ENCODE data around the gene ZSWIM9. TPM values are rescaled to one million over a fixed set of nuclear protein-coding genes. Genes with fewer than 3 reads are reported as not detected.
A peak's percentile ranks its signal among the peaks of the same experiment; 100 is the strongest.

The ZSWIM9 gene
- 6.7 TPM for total RNA-seq (ENCODE audit: unreplicated experiment)
- long read RNA-seq: 0 reads

GRCh38 chr19:48169939-48170803 lies at the start of gene ZSWIM9, which contains the start of gene LIG1:
Gene ZSWIM9, plus strand, starts transcription at chr19:48170680. Its CDS starts 1,123 bp downstream, at chr19:48171803.
Gene LIG1, minus strand, starts transcription at chr19:48170344. Its CDS starts 4,778 bp downstream, at chr19:48165566.
- Mint-ChIP-seq H3K27me3 (ENCODE audit: unreplicated experiment) (peaks cover 9% of the 10 kb centered on the region), H3K36me3 (ENCODE audit: unreplicated experiment) (peaks cover 5% of the 10 kb centered on the region), H3K4me1 (ENCODE audit: low read depth, unreplicated experiment) (peaks cover 3% of the 10 kb centered on the region), H3K4me3 (ENCODE audit: unreplicated experiment) (peak within 1 kb of the TSS; percentile 97), H3K27ac (ENCODE audit: unreplicated experiment) (peak within 1 kb of the TSS; percentile 94), H3K9me3 (ENCODE audit: unreplicated experiment) (peaks cover 4% of the 10 kb centered on the region)
- TF ChIP-seq CTCF (IDR thresholded peaks at IDR 0.05; ENCODE audit: partially characterized antibody, unreplicated experiment): no peak
- peak; percentile 95 for DNase-seq

- H3K4me3 Mint-ChIP-seq (ENCODE audit: unreplicated experiment): no peak overlapping the region
- peaks cover 8% of the 10 kb centered on the region for H3K9me3 Mint-ChIP-seq (ENCODE audit: unreplicated experiment)
- no peak for DNase-seq
- no peak overlapping the region for H3K27ac Mint-ChIP-seq (ENCODE audit: unreplicated experiment)
- TF ChIP-seq CTCF (IDR thresholded peaks at IDR 0.05; ENCODE audit: partially characterized antibody, unreplicated experiment): no peak
- no peaks in the 10 kb centered on the region for H3K4me1 Mint-ChIP-seq (ENCODE audit: low read depth, unreplicated experiment)
- peaks cover 8% of the 10 kb centered on the region for H3K27me3 Mint-ChIP-seq (ENCODE audit: unreplicated experiment)
- peaks cover 9% of the 10 kb centered on the region for H3K36me3 Mint-ChIP-seq (ENCODE audit: unreplicated experiment)
Measured at GRCh38 chr19:48121066-48121465, 49.4 kb upstream of the ZSWIM9 start.

- Mint-ChIP-seq H3K9me3 (ENCODE audit: unreplicated experiment) (peaks cover 8% of the 10 kb centered on the region), H3K27ac (ENCODE audit: unreplicated experiment) (no peak overlapping the region), H3K4me3 (ENCODE audit: unreplicated experiment) (no peak overlapping the region), H3K27me3 (ENCODE audit: unreplicated experiment) (peaks cover 8% of the 10 kb centered on the region), H3K36me3 (ENCODE audit: unreplicated experiment) (peaks cover 9% of the 10 kb centered on the region), H3K4me1 (ENCODE audit: low read depth, unreplicated experiment) (no peaks in the 10 kb centered on the region)
- TF ChIP-seq CTCF (IDR thresholded peaks at IDR 0.05; ENCODE audit: partially characterized antibody, unreplicated experiment): no peak
- no peak for DNase-seq
Measured at GRCh38 chr19:48121909-48122371, 48.5 kb upstream of the ZSWIM9 start.

- Mint-ChIP-seq H3K36me3 (ENCODE audit: unreplicated experiment) (peaks cover 9% of the 10 kb centered on the region), H3K27ac (ENCODE audit: unreplicated experiment) (peak overlapping the region; percentile 28), H3K4me3 (ENCODE audit: unreplicated experiment) (no peak overlapping the region), H3K27me3 (ENCODE audit: unreplicated experiment) (peaks cover 8% of the 10 kb centered on the region), H3K9me3 (ENCODE audit: unreplicated experiment) (peaks cover 8% of the 10 kb centered on the region), H3K4me1 (ENCODE audit: low read depth, unreplicated experiment) (no peaks in the 10 kb centered on the region)
- DNase-seq: no peak
- no peak for TF ChIP-seq CTCF (IDR thresholded peaks at IDR 0.05; ENCODE audit: partially characterized antibody, unreplicated experiment)
Measured at GRCh38 chr19:48122421-48122820, 48.1 kb upstream of the ZSWIM9 start.
